HCT116 (cell line): ENCODE data around the gene ZNF618. TPM values are rescaled to one million over a fixed set of nuclear protein-coding genes. Genes with fewer than 3 reads are reported as not detected.

Experiments used
- ATAC-seq: fragments of 200-7000 bp; cut with Tn5 transposase; 2 replicates; pipeline ENCODE4 v1.9.1; 2020; ENCODE audit warnings: mild to moderate bottlenecking, moderate library complexity
- BruUV-seq: library from RNA; stranded (reverse); fragments of 400-500 nt; replicated peaks from 2 replicates; lab custom pipeline; 2021; lab: Mats Ljungman, UMichigan
- CTCF ChIA-PET: fragments of 300-600 bp; sonication (Branson Sonifier 250); formaldehyde crosslinking; loops from one replicate; lab custom pipeline; 2021; ENCODE audit warnings: antibody characterized with exemption; lab: Charles Lee
- POLR2A ChIA-PET: fragments of 300-600, 350-600 bp; sonication (Branson Sonifier 250); formaldehyde crosslinking; loops from one replicate; lab custom pipeline; 2021; ENCODE audit warnings: antibody characterized with exemption; lab: Charles Lee
- RAD21 ChIA-PET, 2 experiments: fragments of 300-600 bp; sonication (Branson Sonifier 250); formaldehyde crosslinking; loops; one replicate each; lab custom pipeline; 2023; ENCODE audit warnings: low total read pairs in 2 of 2; ENCODE audit not compliant: uncharacterized antibody in 2 of 2, unreplicated experiment in 2 of 2, low non-redundant PET in 1 of 2; lab: Charles Lee
- DNase-seq: peaks from one replicate; pipeline ENCODE4 v3.0.0-alpha.2; 2010; ENCODE audit warnings: low read depth, low spot score
- H2AFZ ChIP-seq: fragments of 200-600 bp; shearing (Covaris generic), sonication (generic); 2 replicates; pipeline ENCODE4 v1.6.1; 2017; ENCODE audit warnings: low read depth, mixed run types, mixed read lengths, antibody characterized with exemption, low read length; ENCODE audit not compliant: poor library complexity, severe bottlenecking
- H3K27ac ChIP-seq: 2 replicates; pipeline ENCODE4 v1.5.1; 2012; ENCODE audit warnings: low read depth, low read length
- H3K27me3 ChIP-seq: fragments of 200-600 bp; sonication (generic); 2 replicates; pipeline ENCODE4 v1.6.1; 2016; ENCODE audit warnings: mixed run types, low read length, mixed read lengths; ENCODE audit not compliant: insufficient read depth
- H3K36me3 ChIP-seq, 2 experiments: fragments of 200-500 bp in 1 of 2; fragments of 200-600 bp in 1 of 2; sonication (Bioruptor generic) in 1 of 2; sonication (generic) in 1 of 2; 2 replicates each; pipeline versions ENCODE4 v1.5.1 to v1.6.1; 2014 to 2016; ENCODE audit warnings: low read length in 2 of 2, inconsistent platforms in 1 of 2, mixed read lengths in 1 of 2, mixed run types in 1 of 2; ENCODE audit not compliant: insufficient read depth in 2 of 2, control insufficient read depth in 1 of 2
- H3K4me1 ChIP-seq, 2 experiments: fragments of 200-600 bp in 1 of 2; sonication (generic) in 1 of 2; 2 replicates each; pipeline versions ENCODE4 v1.5.1 to v1.6.1; 2012 to 2017; ENCODE audit warnings: low read length in 2 of 2, inconsistent platforms in 1 of 2, mild to moderate bottlenecking in 1 of 2, mixed read lengths in 1 of 2, mixed run types in 1 of 2, moderate library complexity in 1 of 2; ENCODE audit not compliant: insufficient read depth in 2 of 2, control insufficient read depth in 1 of 2
- H3K4me2 ChIP-seq: fragments of 200-600 bp; sonication (generic); 2 replicates; pipeline ENCODE4 v1.6.1; 2017; ENCODE audit warnings: mixed run types, low read length, mixed read lengths
- H3K4me3 ChIP-seq, 2 experiments: fragments of 200-600 bp in 1 of 2; sonication (generic) in 1 of 2; replicated peaks in 1 of 2; 2 replicates each; pipeline ENCODE4 v1.5.1; 2011 to 2016; ENCODE audit warnings: low read length in 2 of 2, control low read depth in 1 of 2, low read depth in 1 of 2, mild to moderate bottlenecking in 1 of 2, mixed read lengths in 1 of 2, mixed run types in 1 of 2
- H3K79me2 ChIP-seq: fragments of 200-600 bp; sonication (generic); 2 replicates; pipeline ENCODE4 v1.6.1; 2017; ENCODE audit warnings: mild to moderate bottlenecking, mixed run types, low read length, moderate library complexity, mixed read lengths; ENCODE audit not compliant: insufficient read depth
- H3K9ac ChIP-seq: fragments of 200-600 bp; sonication (generic); 2 replicates; pipeline ENCODE4 v1.6.1; 2016; ENCODE audit warnings: low read length, mixed read lengths
- H3K9me2 ChIP-seq: fragments of 200-600 bp; sonication (generic), shearing (Covaris generic); 2 replicates; pipeline ENCODE4 v1.6.1; 2017; ENCODE audit warnings: mixed run types, mild to moderate bottlenecking, moderate library complexity; ENCODE audit not compliant: insufficient read depth
- H3K9me3 ChIP-seq, 2 experiments: fragments of 200-500 bp in 1 of 2; fragments of 200-600 bp in 1 of 2; sonication (Bioruptor generic) in 1 of 2; sonication (generic) in 1 of 2; 2 replicates each; pipeline ENCODE4 v1.6.1; 2014 to 2017; ENCODE audit warnings: low read length in 2 of 2, mixed read lengths in 2 of 2, inconsistent platforms in 1 of 2, low read depth in 1 of 2, mild to moderate bottlenecking in 1 of 2, mixed run types in 1 of 2, moderate library complexity in 1 of 2; ENCODE audit not compliant: control insufficient read depth in 1 of 2, insufficient read depth in 1 of 2
- H4K20me1 ChIP-seq: fragments of 200-600 bp; sonication (generic), shearing (Covaris generic); 2 replicates; pipeline ENCODE4 v1.6.1; 2017; ENCODE audit warnings: mixed run types, mild to moderate bottlenecking, moderate library complexity; ENCODE audit not compliant: insufficient read depth
- CEBPB ChIP-seq: IDR thresholded peaks from 2 replicates; pipeline ENCODE4 v1.6.1; 2012; ENCODE audit warnings: low read depth
- EZH2 ChIP-seq: fragments of 200-600 bp; sonication (generic); IDR thresholded peaks from 2 replicates; pipeline ENCODE4 v1.6.1; 2017; ENCODE audit warnings: antibody characterized with exemption, mixed run types
- MAX ChIP-seq: IDR thresholded peaks from 2 replicates; pipeline ENCODE4 v1.6.1; 2012
- POLR2A ChIP-seq: IDR thresholded peaks from 2 replicates; pipeline ENCODE4 v1.7.0; 2011; ENCODE audit warnings: borderline replicate concordance; ENCODE audit not compliant: insufficient read depth, insufficient read length; ENCODE audit errors: extremely low read depth
- POLR2AphosphoS5 ChIP-seq: IDR thresholded peaks from 2 replicates; pipeline ENCODE4 v1.6.1; 2011; ENCODE audit warnings: mild to moderate bottlenecking, low read depth, low read length, moderate library complexity
- RAD21 ChIP-seq: IDR thresholded peaks from 2 replicates; pipeline ENCODE4 v1.6.1; 2012; ENCODE audit warnings: low read depth, mild to moderate bottlenecking
- SIN3A ChIP-seq: IDR thresholded peaks from 2 replicates; pipeline ENCODE4 v1.6.1; 2012; ENCODE audit warnings: low read depth
- SRF ChIP-seq: IDR thresholded peaks from 2 replicates; pipeline ENCODE4 v1.6.1; 2012; ENCODE audit warnings: low read depth
- ZBTB33 ChIP-seq: IDR thresholded peaks from 2 replicates; pipeline ENCODE4 v1.6.1; 2011; ENCODE audit warnings: mild to moderate bottlenecking, low read length, moderate library complexity; ENCODE audit not compliant: insufficient replicate concordance; ENCODE audit errors: extremely low read depth
- ZFX ChIP-seq: fragments of 450-650 bp; IDR thresholded peaks from 2 replicates; pipeline ENCODE4 v1.6.1; 2017
- intact Hi-C: fragments of 100-400 bp; cut with micrococcal nuclease; formaldehyde crosslinking; loops from 2 replicates; pipeline ENCODE4 v1.10.0; 2022
- total RNA-seq: library from RNA; stranded (reverse); gene quantifications from one replicate; pipeline ENCODE4 v1.2.1, GENCODE V29; 2021; ENCODE audit not compliant: unreplicated experiment

Gene ZNF618
- total RNA-seq, 1 experiment from 2014 or later: 13.5 TPM

- H4K20me1 ChIP-seq: no peaks in the 10 kb centered on the region
- no peaks in the 10 kb centered on the region for H3K36me3 ChIP-seq
- H3K4me2 ChIP-seq: no peak overlapping the region
- no peaks in the 10 kb centered on the region; the same call in 1 of the 2 replicates for H3K79me2 ChIP-seq
- intact Hi-C loops: no loop called here
- H3K9me2 ChIP-seq: no peaks in the 10 kb centered on the region
- ATAC-seq (no peak), DNase-seq (no peak)
- ChIA-PET POLR2A (no interaction called here), RAD21 (no interaction called here), CTCF (no interaction called here)
- H3K9ac ChIP-seq: no peak overlapping the region
- H3K9me3 ChIP-seq: no peaks in the 10 kb centered on the region
- no peaks in the 10 kb centered on the region for H3K4me1 ChIP-seq
- TF ChIP-seq RAD21: no peak
- no peak for TF ChIP-seq POLR2AphosphoS5
- TF ChIP-seq ZBTB33: no peak
- no peak for TF ChIP-seq MAX
- no peak for TF ChIP-seq SRF
- no peak for TF ChIP-seq CEBPB
- no peak for TF ChIP-seq EZH2
- no peak for TF ChIP-seq ZFX
- TF ChIP-seq POLR2A: no peak
- TF ChIP-seq SIN3A: no peak
- no peak overlapping the region for H2AFZ ChIP-seq
- H3K4me3 ChIP-seq: no peak overlapping the region
- no TSS peak for BruUV-seq
- no peaks in the 10 kb centered on the region for H3K27me3 ChIP-seq
- H3K27ac ChIP-seq: no peak overlapping the region
Observed at GRCh38 chr9:113931777-113932176, 55.7 kb downstream of the ZNF618 start.
